Cardiac muscle cell (in vitro differentiated cells and primary cell): ENCODE measurements around the gene SH2D3C. TPM values are rescaled to one million over a fixed set of nuclear protein-coding genes. Genes with fewer than 3 reads are reported as not detected.

Source experiments
- DNase-seq, 2 donors: peaks; one replicate each; pipeline versions ENCODE4 v3.0.0 to v3.0.0-alpha.2; 2010 to 2017; ENCODE audit warnings: low read depth in 1 of 2, low spot score in 1 of 2
- H3K27ac ChIP-seq: fragments of 200-600 bp; sonication (generic); 2 replicates; pipeline ENCODE4 v1.5.1; 2016
- H3K27me3 ChIP-seq: fragments of 200-600 bp; sonication (generic); 2 replicates; pipeline ENCODE4 v1.6.0; 2016; ENCODE audit warnings: control low read depth
- H3K36me3 ChIP-seq: fragments of 200-600 bp; sonication (generic); 2 replicates; pipeline ENCODE4 v1.5.1; 2016; ENCODE audit warnings: control low read depth
- H3K4me1 ChIP-seq: fragments of 200-600 bp; sonication (generic); 2 replicates; pipeline ENCODE4 v1.8.1; 2017; ENCODE audit warnings: low read depth, mild to moderate bottlenecking, mixed run types
- H3K4me3 ChIP-seq: fragments of 200-600 bp; sonication (generic); 2 replicates; pipeline ENCODE4 v1.5.1; 2016; ENCODE audit warnings: mild to moderate bottlenecking
- H3K9me3 ChIP-seq: fragments of 200-600 bp; sonication (generic); 2 replicates; pipeline ENCODE4 v1.5.1; 2017; ENCODE audit warnings: low read depth, mild to moderate bottlenecking, control low read depth
- polyA plus RNA-seq: library from polyadenylated mRNA; unstranded; fragments of >200 nt; fragmentation: Nextera tagmentation; extraction: Ambion mirVana; gene quantifications from 2 replicates; pipeline ENCODE4 v1.2.1, GENCODE V29; 2016
- total RNA-seq: library from RNA; depleted of rRNA; stranded (reverse); fragments of >200 nt; gene quantifications from 2 replicates; pipeline ENCODE4 v1.2.3, GENCODE V29; 2016
- TF ChIP-seq, protein P1 (sequence below): IDR thresholded peaks from 2 replicates; pipeline ENCODE4 v1.5.1; 2012; ENCODE audit warnings: low read depth, mild to moderate bottlenecking, low read length

The SH2D3C gene
- total and polyA plus RNA-seq, 2 experiments from 2014 or later, result 3.7 to 9.9 TPM

DNA sequence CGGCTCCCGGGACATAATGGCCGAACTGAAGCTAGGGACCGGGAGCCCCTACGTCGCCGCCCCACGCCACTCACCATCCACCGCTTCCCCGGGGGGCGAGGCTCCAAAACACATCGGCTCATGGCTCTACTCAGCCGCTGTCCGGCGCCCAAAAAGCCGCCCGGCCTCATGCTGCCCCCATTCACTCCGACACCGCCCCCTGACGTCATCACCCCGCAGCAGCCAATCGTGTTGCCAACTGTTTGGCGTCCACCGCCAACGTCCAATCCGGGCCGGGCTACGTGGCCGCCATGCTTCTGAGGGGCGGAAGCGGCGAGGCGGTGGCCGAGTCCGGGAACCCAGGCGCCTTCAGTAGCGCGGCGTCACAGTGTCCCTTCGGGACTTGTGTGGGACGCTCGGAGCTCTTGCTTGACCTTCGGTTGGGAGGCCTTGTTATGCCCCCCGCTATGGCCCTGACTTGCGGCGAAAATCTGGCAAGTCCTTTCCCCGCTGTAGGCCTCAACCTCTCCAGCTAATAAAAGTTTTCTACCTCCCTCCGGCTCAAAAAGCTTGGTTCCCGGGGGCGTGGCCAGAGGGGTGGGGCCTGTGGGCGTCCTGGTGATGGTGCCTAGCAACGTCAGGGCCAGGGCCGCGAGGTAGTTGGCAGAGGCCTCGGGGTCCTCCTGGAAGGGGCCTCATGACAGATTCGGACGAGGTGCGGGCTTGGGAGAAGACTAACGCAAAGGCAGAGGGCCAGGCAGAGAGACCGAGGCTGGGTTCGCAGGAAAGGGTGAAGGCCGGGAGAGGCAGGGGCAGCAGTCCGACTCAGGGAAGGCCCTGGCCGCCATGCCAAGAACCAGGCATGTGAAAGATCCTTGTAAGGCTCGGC lies 62.8 kb downstream of the SH2D3C start, which contains the start of the genes PTRH1 and TTC16:
PTRH1 (minus strand) TSS at position 194 of the 868 bp plus-strand sequence; CDS start at position 170, 24 bp downstream.
TTC16 (plus strand) TSS at position 610 of the 868 bp plus-strand sequence; CDS start at position 677, 67 bp downstream.
- DNase-seq, result peak; percentile 97
- H3K4me3 ChIP-seq, result peak within 1 kb of the TSS; percentile 79
- H3K36me3 ChIP-seq, result no peaks in the 10 kb centered on the region
- TF ChIP-seq, protein P1, sequence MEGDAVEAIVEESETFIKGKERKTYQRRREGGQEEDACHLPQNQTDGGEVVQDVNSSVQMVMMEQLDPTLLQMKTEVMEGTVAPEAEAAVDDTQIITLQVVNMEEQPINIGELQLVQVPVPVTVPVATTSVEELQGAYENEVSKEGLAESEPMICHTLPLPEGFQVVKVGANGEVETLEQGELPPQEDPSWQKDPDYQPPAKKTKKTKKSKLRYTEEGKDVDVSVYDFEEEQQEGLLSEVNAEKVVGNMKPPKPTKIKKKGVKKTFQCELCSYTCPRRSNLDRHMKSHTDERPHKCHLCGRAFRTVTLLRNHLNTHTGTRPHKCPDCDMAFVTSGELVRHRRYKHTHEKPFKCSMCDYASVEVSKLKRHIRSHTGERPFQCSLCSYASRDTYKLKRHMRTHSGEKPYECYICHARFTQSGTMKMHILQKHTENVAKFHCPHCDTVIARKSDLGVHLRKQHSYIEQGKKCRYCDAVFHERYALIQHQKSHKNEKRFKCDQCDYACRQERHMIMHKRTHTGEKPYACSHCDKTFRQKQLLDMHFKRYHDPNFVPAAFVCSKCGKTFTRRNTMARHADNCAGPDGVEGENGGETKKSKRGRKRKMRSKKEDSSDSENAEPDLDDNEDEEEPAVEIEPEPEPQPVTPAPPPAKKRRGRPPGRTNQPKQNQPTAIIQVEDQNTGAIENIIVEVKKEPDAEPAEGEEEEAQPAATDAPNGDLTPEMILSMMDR, result no peak
- peaks cover 9% of the 10 kb centered on the region for H3K4me1 ChIP-seq
- H3K9me3 ChIP-seq, result no peaks in the 10 kb centered on the region
- peak within 1 kb of the TSS; percentile 25 for H3K27ac ChIP-seq
- H3K27me3 ChIP-seq, result no peaks in the 10 kb centered on the region

DNA sequence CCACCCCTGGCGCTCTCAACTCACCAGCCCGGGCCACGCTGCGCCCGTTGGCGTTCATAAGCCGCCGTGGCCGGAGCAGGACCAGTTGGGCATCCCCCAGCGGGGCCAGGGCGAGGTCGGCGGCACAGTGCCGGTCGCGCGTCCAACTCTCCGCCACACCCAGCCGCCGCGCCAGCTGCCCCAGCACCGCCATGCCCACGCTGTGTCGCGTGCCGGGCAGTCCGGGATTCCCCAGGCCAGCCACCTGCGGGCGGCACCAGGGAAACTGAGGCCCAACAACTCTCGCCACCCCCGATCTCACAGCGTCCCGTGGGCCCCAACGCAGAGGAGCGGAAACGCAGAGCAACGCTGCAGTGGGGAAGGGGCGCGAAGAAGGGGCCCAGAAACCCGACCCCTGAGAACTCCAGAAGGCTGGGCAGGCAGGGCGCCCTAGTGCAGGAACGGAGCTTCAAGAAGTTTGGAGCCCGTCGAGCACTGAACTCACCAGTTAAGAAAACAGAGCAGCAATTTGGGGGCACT lies 63.5 kb downstream of the SH2D3C start:
- H3K4me1 ChIP-seq, result peaks cover 9% of the 10 kb centered on the region
- H3K4me3 ChIP-seq, result peak overlapping the region; percentile 79
- no peaks in the 10 kb centered on the region for H3K36me3 ChIP-seq
- TF ChIP-seq, protein P1, result no peak
- no peaks in the 10 kb centered on the region for H3K9me3 ChIP-seq
- DNase-seq, result peak in 1 of 2 donors; percentile 31
- no peaks in the 10 kb centered on the region for H3K27me3 ChIP-seq
- H3K27ac ChIP-seq, result no peak overlapping the region

DNA sequence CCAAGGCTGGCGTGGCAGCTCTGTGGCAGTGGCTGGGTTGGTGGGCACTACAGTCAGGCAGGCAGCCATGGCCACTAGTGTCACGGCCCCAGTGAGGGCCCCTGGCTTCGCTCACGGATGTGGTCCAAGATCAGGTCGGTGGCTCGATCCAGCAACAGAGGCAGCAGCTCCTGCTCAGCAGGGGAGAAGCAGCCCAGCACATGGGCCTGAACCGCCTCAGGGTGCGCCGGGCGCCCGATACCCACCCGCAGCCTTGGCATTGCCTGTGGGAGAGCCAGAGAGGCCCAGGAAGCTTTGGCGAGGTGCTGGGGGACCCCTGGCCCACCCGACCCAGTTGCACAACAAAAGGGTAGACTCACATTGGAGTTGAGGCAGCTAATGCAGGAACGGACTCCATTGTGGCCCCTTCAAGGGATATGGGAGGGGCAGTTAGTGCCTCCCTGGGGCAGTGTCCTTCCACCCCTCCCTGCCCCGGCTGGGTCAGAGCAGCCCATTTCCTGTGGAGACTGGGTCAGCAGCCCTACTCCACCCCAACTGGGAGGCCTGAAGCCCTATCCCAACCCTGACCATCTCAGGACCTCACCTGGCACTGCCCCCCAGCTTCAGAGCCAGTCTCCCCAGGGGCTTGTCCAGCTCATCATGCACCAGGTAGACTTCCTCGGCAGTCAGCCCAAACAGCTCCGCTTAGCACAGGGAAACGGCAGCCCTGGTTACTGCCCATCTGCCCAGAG lies 64.3 kb downstream of the SH2D3C start:
- TF ChIP-seq, protein P1, result no peak
- Histone ChIP-seq H3K4me3 (no peak overlapping the region), H3K27me3 (no peaks in the 10 kb centered on the region), H3K4me1 (peaks cover 9% of the 10 kb centered on the region), H3K27ac (no peak overlapping the region), H3K9me3 (no peaks in the 10 kb centered on the region), H3K36me3 (no peaks in the 10 kb centered on the region)
- DNase-seq, result no peak

DNA sequence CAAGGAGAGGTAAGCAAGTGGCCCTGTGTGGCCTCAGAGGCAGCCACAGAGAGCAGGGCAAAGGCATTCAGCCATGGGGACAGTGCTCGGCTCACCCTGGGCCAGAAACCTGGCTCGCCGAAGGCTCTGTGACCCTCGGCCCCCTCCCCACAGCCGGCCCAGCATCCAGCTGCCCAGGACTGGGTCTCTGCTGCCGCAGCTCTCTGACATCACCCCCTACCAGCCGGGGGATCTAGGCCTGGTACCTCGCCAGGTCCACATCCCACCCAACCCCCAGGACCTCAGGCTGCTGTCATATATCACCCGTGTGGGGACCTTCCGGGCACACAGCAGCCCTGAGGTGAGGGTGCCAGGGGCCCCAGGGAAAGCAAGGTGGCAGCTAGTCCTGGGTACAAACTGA lies 65.6 kb downstream of the SH2D3C start:
- H3K36me3 ChIP-seq, result no peaks in the 10 kb centered on the region
- H3K4me3 ChIP-seq, result no peak overlapping the region
- H3K4me1 ChIP-seq, result peaks cover 9% of the 10 kb centered on the region
- H3K27me3 ChIP-seq, result no peaks in the 10 kb centered on the region
- H3K9me3 ChIP-seq, result no peaks in the 10 kb centered on the region
- TF ChIP-seq, protein P1, result no peak
- DNase-seq, result no peak
- H3K27ac ChIP-seq, result no peak overlapping the region

DNA sequence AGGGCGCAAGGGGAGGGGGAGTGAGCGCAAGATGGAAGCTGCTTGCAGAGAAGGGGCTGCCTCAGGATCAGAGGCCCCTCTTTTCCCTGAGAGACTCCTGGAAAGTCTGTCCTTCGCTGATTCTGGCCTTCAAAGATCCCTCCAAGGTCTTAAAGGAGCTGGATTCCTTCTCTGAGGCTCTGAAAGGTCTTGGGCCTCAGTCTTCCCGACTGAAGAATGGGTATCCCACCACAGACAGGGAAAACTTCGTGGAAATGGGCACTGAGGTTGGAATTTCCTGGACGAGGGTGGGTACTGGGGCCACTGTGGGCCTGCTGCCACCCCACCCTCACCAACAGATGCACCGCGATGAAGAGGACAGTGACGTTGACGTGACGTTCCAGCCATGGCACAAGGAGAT lies 66.1 kb downstream of the SH2D3C start:
- no peak overlapping the region for H3K4me3 ChIP-seq
- TF ChIP-seq, protein P1, result no peak
- no peaks in the 10 kb centered on the region for H3K27me3 ChIP-seq
- no peaks in the 10 kb centered on the region for H3K36me3 ChIP-seq
- H3K4me1 ChIP-seq, result peaks cover 9% of the 10 kb centered on the region
- H3K27ac ChIP-seq, result no peak overlapping the region
- H3K9me3 ChIP-seq, result no peaks in the 10 kb centered on the region
- no peak for DNase-seq
